Spleen (tissue), 11 donors: ENCODE results near the gene FRMD4A. TPM values are rescaled to one million over a fixed set of nuclear protein-coding genes. Genes with fewer than 3 reads are reported as not detected.

Experiments
- DNase-seq: peaks from one replicate; pipeline ENCODE4 v3.0.0-alpha.2; 2020
- H3K27ac ChIP-seq, 8 donors: fragments of 200-600 bp; sonication (generic) in 7 of 8; 1 replicate in 4 of 8; 2 replicates in 4 of 8; pipeline versions ENCODE4 v1.5.0 to v1.8.0; 2016 to 2021; ENCODE audit warnings: inconsistent platforms in 4 of 8, mild to moderate bottlenecking in 4 of 8, moderate library complexity in 1 of 8
- H3K27me3 ChIP-seq, 7 donors: fragments of 200-600 bp; sonication (generic) in 6 of 7; replicated peaks in 1 of 7; 1 replicate in 4 of 7; 2 replicates in 3 of 7; pipeline versions ENCODE4 v1.5.0 to v1.8.0; 2016 to 2021; ENCODE audit warnings: inconsistent platforms in 3 of 7, mild to moderate bottlenecking in 1 of 7
- H3K36me3 ChIP-seq, 6 donors: fragments of 200-600 bp; sonication (generic) in 5 of 6; 1 replicate in 4 of 6; 2 replicates in 2 of 6; pipeline versions ENCODE4 v1.5.0 to v1.8.0; 2016 to 2021; ENCODE audit warnings: inconsistent platforms in 2 of 6
- H3K4me1 ChIP-seq, 6 donors: fragments of 200-600 bp; sonication (generic) in 5 of 6; 1 replicate in 3 of 6; 2 replicates in 3 of 6; pipeline versions ENCODE4 v1.5.0 to v1.8.0; 2016 to 2021; ENCODE audit warnings: inconsistent platforms in 3 of 6
- H3K4me3 ChIP-seq, 8 donors: fragments of 200-600 bp; sonication (generic) in 7 of 8; 1 replicate in 4 of 8; 2 replicates in 4 of 8; pipeline versions ENCODE4 v1.5.0 to v1.8.0; 2016 to 2021; ENCODE audit warnings: inconsistent platforms in 4 of 8, mild to moderate bottlenecking in 4 of 8, moderate library complexity in 2 of 8
- H3K9me3 ChIP-seq, 8 donors: fragments of 200-600 bp; sonication (generic) in 7 of 8; 1 replicate in 4 of 8; 2 replicates in 4 of 8; pipeline versions ENCODE4 v1.5.0 to v1.8.0; 2016 to 2021; ENCODE audit warnings: inconsistent platforms in 4 of 8
- POLR2A ChIP-seq, 3 donors: fragments of 450-650 bp; IDR thresholded peaks; one replicate each; pipeline ENCODE4 v1.5.1; 2017; ENCODE audit warnings: antibody characterized with exemption in 3 of 3, mild to moderate bottlenecking in 1 of 3
- POLR2AphosphoS5 ChIP-seq, 3 donors: sonication (generic); formaldehyde crosslinking; IDR thresholded peaks; one replicate each; pipeline ENCODE4 v1.5.1; 2017; ENCODE audit warnings: antibody characterized with exemption in 3 of 3
- WGBS, 5 donors: extraction: QIAGEN DNeasy Blood & Tissue Kit in 3 of 5; methylation state at CpG; one replicate each; pipeline versions ENCODE4 v1.1.5 to v1.1.7; 2013 to 2018; 5-methylcytosine and 5-hydroxymethylcytosine counted together
- intact Hi-C: fragments of 100-400 bp; cut with DNase I; formaldehyde crosslinking; loops from one replicate; pipeline ENCODE4 v1.15.0; 2023; ENCODE audit warnings: low total_unique reads
- polyA plus RNA-seq, 3 donors: library from polyadenylated mRNA; stranded (reverse); fragments of 200-250 nt; gene quantifications; one replicate each; pipeline ENCODE4 v1.2.1, GENCODE V29; 2013
- total RNA-seq, 7 donors: library from RNA; depleted of rRNA in 3 of 7; stranded (reverse); fragments of >200 nt in 3 of 7; fragmentation: NEBNext Ultra II Directional in 4 of 7; extraction: Animal tissue kit (Norgen Biotek cat#: 25700) in 4 of 7; gene quantifications; one replicate each; pipeline versions ENCODE4 v1.1.0 to v1.2.1, GENCODE V29; 2016 to 2021
- TF ChIP-seq, protein P1 (sequence below), 11 experiments: fragments of 200-600 bp in 7 of 11; fragments of 450-650 bp in 4 of 11; sonication (generic) in 4 of 11; IDR thresholded peaks in 8 of 11; conservative IDR thresholded peaks in 3 of 11; 1 replicate in 7 of 11; 2 replicates in 4 of 11; pipeline versions ENCODE4 v1.4.0 to v1.8.0; 2016 to 2021; ENCODE audit warnings: antibody characterized with exemption in 11 of 11, inconsistent platforms in 4 of 11, mild to moderate bottlenecking in 1 of 11
- donor health status: healthy with polysubstance abuse.
- donor health status: DM: no; HTN: no; CAD: no; lungs with moderate emphysema.
- donor health status: DM: no; HTN: no; CAD: no.
- donor health status: Bipolar disorder and iron deficiency.
- donor health status: healthy.
- donor health status: DM: no; HTN: no; CAD: no.
- donor health status: DM: yes; HTN: yes; CAD: no.

The FRMD4A gene
- total and polyA plus RNA-seq, 10 donors, result 9.2 to 141 (median 80.5) TPM

DNA sequence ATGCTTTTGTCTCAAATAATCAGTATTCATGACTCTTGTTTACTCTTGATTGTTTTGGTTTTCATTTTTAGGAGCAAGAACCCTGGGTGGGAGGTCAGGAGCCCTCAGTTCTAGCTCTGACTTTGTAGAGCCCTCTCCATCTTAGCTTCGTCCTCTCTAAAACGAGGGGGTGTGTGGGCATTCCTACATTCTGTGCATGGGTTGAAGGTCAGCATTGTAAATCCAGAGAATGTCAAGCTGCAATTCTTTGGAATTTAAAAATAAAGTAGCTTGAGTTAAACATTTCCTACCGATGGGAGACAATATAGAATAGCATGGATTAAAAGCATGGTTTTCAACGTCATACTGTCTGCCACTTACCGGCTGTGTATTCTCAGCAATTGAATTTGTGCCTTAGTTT lies 615.6 kb downstream of the FRMD4A start:
- intact Hi-C loops, result no loop called here
- WGBS, 5 donors, result 74 to 91% (median 85%) methylated on average over 5 of the region's 5 CpGs
- DNase-seq, result no peak
- TF ChIP-seq, protein P1, sequence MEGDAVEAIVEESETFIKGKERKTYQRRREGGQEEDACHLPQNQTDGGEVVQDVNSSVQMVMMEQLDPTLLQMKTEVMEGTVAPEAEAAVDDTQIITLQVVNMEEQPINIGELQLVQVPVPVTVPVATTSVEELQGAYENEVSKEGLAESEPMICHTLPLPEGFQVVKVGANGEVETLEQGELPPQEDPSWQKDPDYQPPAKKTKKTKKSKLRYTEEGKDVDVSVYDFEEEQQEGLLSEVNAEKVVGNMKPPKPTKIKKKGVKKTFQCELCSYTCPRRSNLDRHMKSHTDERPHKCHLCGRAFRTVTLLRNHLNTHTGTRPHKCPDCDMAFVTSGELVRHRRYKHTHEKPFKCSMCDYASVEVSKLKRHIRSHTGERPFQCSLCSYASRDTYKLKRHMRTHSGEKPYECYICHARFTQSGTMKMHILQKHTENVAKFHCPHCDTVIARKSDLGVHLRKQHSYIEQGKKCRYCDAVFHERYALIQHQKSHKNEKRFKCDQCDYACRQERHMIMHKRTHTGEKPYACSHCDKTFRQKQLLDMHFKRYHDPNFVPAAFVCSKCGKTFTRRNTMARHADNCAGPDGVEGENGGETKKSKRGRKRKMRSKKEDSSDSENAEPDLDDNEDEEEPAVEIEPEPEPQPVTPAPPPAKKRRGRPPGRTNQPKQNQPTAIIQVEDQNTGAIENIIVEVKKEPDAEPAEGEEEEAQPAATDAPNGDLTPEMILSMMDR (IDR thresholded peaks at IDR 0.05 in 8 of 11, conservative IDR thresholded peaks at IDR 0.05 in 3 of 11), result no peak
- H3K4me3 ChIP-seq, result no peak overlapping the region
- no peaks in the 10 kb centered on the region for H3K9me3 ChIP-seq
- H3K27me3 ChIP-seq, result no peaks in the 10 kb centered on the region
- no peaks in the 10 kb centered on the region for H3K36me3 ChIP-seq
- H3K4me1 ChIP-seq, result peaks cover 19 to 47% (median 31%) of the 10 kb centered on the region in 6 donors
- peak overlapping the region in 3 of 8 donors; percentile 10 to 30 (median 19) for H3K27ac ChIP-seq

DNA sequence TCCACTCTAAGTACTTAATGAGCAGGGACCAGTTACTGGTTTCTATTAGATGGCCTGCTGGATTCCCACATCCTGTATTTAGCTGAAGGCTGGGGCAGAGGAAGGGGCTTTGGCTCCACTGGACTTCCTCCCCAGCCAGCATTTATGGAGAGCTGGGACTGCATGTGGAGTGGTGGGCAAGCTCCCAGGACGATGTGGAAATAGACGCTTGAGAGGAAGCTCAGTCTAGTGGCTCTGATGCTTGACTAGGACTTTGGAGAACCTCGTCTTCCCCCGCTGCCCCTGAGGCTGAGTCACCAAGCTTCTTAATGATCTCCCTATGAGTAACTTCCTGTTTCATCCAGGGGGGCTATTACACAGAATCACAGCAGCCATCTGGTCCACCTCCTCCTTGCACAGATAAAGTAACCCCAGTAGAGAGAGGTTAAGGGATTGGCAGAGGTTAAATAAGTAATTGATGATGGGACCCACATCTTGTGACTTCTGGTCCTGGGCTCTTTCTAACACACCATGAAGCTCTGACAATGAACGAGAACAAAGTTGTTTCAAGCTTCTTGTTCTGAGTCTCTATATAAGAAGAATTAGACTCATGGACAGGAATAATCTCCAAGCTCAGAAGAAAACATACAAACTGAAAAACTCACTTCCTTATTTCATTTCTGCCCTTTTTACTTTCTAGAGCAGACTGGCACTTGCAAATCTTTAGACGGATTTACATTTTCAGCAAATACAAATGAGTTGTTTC lies 617.7 kb downstream of the FRMD4A start:
- WGBS, 5 donors, result 5 to 15% (median 10%) methylated on average over 6 of the region's 6 CpGs
- Histone ChIP-seq H3K4me3 (no peak overlapping the region), H3K27ac (peak overlapping the region in 7 of 8 donors; percentile 36 to 77 (median 68)), H3K4me1 (peaks cover 10 to 49% (median 27%) of the 10 kb centered on the region in 6 donors), H3K36me3 (no peaks in the 10 kb centered on the region), H3K27me3 (no peaks in the 10 kb centered on the region), H3K9me3 (no peaks in the 10 kb centered on the region)
- intact Hi-C loops, result no loop called here
- TF ChIP-seq, protein P1 (IDR thresholded peaks at IDR 0.05 in 8 of 11, conservative IDR thresholded peaks at IDR 0.05 in 3 of 11), result no peak
- peak in 2 of 3 donors; percentile 50 to 74 for TF ChIP-seq POLR2AphosphoS5 (IDR thresholded peaks at IDR 0.05)
- peak; percentile 78 for DNase-seq

DNA sequence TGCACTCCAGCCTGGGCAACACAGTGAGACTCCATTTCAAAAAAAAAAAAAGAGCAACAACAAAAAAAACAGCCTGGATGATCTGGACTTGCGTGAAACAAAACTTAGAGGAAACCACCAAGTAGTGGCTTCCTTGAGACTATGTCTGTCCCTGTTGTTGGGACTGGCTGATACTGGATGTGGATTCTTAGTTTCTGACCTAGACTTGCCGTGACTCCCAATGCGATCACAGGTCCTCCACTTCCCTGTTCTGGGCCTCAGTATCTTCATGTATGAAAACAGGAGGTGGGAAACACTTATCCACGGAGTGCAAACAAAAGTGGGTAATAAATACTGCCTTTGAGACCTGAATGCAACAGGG lies 618.3 kb downstream of the FRMD4A start:
- H3K27ac ChIP-seq, result peak overlapping the region in 7 of 8 donors; percentile 36 to 77 (median 68)
- 37 to 63% (median 58%) methylated on average over 4 of the region's 4 CpGs for WGBS, 5 donors
- peaks cover 0 to 3% (median 0%) of the 10 kb centered on the region in 7 donors for H3K27me3 ChIP-seq
- TF ChIP-seq, protein P1 (IDR thresholded peaks at IDR 0.05 in 8 of 11, conservative IDR thresholded peaks at IDR 0.05 in 3 of 11), result no peak
- TF ChIP-seq POLR2AphosphoS5 (IDR thresholded peaks at IDR 0.05) (no peak), POLR2A (IDR thresholded peaks at IDR 0.05) (no peak)
- intact Hi-C loops, result no loop called here
- no peak overlapping the region for H3K4me3 ChIP-seq
- no peak for DNase-seq
- peaks cover 5 to 49% (median 30%) of the 10 kb centered on the region in 6 donors for H3K4me1 ChIP-seq
- H3K9me3 ChIP-seq, result no peaks in the 10 kb centered on the region
- H3K36me3 ChIP-seq, result no peaks in the 10 kb centered on the region

DNA sequence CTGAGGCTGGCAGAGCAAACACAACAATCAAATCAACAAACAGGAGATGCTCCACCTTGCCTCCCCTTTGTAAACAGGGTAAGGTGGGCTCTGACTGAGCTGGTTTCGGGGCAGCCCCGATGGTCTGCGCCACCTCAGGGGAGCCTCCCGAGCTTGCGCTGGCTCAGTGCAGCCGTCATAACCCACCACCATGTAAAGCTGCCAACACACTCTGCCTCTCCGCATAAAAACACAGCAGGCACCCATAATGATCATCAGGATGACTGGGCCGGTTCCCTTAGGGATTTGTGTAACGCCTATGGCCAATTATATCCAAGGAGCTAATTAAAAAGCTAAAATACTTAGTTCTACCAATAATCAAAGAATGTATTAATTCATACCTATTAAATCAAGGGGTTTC lies 619.4 kb downstream of the FRMD4A start:
- no peak overlapping the region for H3K27ac ChIP-seq
- intact Hi-C loops, result no loop called here
- H3K4me1 ChIP-seq, result peaks cover 5 to 61% (median 40%) of the 10 kb centered on the region in 6 donors
- H3K36me3 ChIP-seq, result no peaks in the 10 kb centered on the region
- TF ChIP-seq POLR2AphosphoS5 (IDR thresholded peaks at IDR 0.05), result no peak
- TF ChIP-seq, protein P1 (IDR thresholded peaks at IDR 0.05 in 8 of 11, conservative IDR thresholded peaks at IDR 0.05 in 3 of 11), result no peak
- no peak for TF ChIP-seq POLR2A (IDR thresholded peaks at IDR 0.05)
- no peaks in the 10 kb centered on the region for H3K9me3 ChIP-seq
- WGBS, 5 donors, result 83 to 97% (median 94%) methylated on average over 9 of the region's 9 CpGs
- no peak for DNase-seq
- no peak overlapping the region for H3K4me3 ChIP-seq
- H3K27me3 ChIP-seq, result peaks cover 0 to 9% (median 0%) of the 10 kb centered on the region in 7 donors
